GM15510 (cell line): ENCODE measurements around the gene PRKCE.

Experiments
- POLR2A ChIP-seq: IDR thresholded peaks from 3 replicates; pipeline ENCODE4 v1.6.1; 2011; ENCODE audit warnings: borderline replicate concordance; ENCODE audit not compliant: insufficient read length; ENCODE audit errors: extremely low read depth

The PRKCE gene

DNA sequence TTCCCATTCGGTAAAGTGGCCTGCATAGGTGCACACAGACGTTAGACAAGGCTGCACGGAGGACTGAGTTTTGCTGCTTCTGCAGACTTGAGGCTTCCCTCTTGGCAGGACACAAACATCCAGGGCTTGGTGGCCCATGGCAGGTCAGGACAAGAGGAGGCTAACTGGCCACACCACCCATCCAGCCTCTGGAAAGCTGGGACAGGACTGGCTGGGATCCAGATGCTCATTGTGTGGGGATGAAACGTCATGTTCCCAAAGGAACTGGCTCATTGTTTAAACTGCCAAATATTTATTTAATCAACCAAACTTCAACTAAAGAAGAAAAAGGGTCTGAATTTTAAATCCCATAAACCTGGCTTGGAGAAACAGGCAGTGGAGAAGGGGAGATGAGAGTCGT is 406.7 kb downstream of the PRKCE start:
- no peak for TF ChIP-seq POLR2A

DNA sequence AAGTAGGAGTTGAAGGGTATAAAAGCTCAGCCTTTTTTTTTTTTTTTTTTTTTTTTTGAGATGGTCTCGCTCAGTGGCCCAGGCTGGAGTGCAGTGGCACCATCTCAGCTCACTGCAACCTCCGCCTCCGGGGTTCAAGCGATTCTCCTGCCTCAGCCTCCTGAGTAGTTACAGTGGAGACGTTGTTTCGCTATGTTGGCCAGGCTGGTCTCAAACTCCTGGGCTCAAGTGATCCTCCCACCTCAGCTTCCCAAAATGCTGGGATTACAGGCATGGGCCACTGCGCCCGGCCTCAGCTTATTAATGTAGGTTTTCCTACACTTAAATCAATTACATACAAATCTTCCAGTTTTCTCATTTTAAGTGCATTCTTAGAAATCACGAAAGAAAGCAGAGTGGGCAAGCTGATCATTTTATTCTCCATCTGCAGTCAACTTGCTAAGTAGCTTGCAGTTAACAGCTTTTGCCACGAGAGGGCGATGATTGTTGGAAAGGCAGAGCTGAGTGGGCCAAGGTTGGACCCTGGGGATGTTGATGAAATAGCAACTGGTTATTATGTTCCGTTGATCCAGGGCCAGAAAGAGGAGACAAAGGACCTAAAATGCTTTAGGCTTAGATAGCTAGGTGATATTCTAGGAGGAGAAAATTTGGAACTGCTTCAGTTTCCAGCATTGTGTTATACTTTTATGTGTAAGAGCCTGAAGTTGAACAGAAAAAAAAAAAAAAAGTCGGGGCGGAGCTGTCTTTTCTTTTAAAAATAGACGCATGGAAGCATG is 411.4 kb downstream of the PRKCE start:
- no peak for TF ChIP-seq POLR2A

DNA sequence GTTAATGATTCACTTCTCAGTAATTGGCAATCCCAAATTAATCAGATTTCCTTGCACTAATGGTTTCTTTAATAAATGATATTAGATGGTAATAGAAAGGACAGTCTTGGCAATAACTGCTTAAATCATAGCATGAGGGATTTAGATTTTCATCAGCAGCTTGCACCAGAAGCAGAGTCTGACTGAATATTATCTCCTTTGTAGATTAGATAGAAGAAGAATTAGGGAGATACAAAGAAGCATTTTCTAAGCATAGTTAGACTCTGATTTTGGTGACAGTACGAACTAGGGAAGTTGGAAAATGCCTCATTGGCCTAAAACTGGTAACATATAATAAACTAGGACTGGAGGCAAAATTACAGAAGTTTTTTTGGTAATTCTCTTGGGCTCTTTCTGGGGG is 412.9 kb downstream of the PRKCE start:
- no peak for TF ChIP-seq POLR2A

DNA sequence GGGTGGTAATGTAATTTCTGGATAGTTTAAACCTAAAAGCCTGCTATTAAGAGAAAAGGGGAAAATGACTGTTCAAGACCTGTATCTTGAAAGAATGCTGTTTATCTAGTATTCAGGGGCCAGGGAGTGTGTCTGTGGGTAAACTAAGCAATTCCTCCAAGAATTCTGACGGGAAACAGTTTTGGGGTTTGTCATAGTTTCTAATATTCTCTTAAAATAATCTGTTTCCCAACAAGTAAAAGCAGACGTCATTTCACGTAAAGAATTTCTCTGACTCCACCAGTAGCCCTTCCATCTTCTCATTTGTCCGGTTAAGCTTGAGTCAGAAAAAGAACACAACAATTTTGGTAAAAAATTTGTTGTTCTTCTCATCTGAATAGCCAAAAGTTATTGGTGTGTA is 413.7 kb downstream of the PRKCE start:
- TF ChIP-seq POLR2A, result no peak

DNA sequence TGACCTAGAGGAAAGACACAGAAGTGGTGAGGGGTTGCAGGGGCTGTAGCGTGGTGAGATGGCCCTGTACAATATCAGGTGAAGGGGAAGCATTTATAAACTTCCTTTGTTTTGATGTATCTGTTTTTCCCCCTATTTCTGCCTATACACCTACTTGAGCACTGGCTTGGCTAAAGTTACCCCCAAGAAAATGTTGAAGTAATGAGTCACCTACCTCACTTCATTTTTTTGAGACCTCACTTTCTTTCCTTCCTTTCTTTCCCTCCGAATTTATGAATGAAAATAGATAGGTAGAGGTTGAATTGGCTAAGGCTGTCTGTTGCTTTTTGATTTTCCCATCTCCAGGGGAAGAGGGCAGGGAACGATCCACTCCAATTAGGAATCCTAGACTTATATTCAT is 414.6 kb downstream of the PRKCE start:
- TF ChIP-seq POLR2A, result no peak

DNA sequence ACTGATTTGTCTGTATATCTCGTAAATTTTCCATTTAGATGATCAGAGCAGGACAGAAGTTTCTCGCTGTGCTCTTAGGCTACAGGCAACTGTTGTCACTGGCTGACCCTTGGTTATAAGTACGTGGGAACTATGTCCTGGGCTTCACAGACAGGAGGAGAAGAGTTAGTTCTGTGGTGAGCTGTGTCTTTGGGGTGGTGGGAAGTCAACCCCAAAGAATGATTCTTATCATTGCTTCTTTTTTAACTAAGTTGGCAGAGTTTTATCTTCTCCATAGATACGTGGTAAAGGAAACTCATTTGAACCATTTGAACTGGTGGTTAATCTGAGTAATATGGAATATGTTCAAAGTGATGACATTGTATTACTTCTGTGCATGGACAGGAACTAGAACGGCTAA is 415.1 kb downstream of the PRKCE start:
- TF ChIP-seq POLR2A, result no peak

DNA sequence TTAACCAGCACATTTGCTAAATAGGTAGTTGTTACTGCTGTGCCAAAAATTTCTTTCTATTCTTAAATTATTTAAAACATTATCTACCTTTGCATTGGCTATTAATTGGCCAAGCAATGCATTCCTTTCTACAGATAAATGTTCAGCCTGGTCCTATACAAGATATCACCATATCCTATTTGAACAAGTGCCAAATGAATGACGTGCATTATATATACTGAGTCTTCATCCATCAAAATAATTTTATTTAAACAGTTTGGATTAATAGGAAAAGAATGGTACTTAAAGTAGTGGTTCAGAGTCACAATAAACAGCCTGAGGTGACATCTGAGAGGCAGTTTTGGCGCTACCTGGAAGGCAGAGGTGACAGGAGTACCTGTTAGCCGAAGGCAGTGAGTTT is 415.6 kb downstream of the PRKCE start:
- TF ChIP-seq POLR2A, result no peak

DNA sequence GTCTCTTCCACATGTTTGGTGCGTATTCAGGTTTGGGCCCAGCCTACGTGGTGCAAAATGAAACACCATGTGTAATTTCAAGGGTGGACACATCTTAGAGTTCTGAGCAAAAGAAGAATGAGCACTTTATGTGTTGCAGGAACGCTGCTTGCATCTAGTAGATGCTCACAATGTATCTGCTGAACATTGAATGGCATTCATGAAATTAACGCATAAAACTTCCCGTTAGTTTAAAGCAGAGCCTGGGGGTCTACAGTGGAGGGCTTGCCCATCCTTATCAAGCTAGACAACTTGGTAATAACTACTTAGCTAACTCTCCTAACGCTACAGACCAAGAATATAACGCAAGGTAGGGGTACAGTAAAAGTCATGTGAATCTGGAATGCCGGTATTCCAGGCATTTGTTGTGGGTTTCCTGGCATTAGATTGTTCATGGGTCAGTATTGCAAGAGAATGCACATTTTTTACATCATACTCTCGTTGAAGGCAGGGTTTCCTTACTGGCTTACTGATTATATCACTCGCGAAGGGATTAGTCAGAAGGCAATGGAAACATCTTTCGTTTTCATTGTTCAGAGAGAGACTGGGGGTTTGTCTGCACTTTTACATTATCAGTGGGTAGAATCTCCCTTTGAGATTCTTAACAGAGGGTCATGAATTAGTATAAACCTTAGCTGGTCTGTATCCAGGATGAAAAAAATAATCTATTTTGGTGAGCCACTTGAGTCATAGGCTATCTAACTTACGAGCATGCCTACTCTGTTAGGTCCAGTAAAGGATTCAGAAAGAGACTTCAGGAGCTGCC is 416.2 kb downstream of the PRKCE start:
- TF ChIP-seq POLR2A, result no peak

DNA sequence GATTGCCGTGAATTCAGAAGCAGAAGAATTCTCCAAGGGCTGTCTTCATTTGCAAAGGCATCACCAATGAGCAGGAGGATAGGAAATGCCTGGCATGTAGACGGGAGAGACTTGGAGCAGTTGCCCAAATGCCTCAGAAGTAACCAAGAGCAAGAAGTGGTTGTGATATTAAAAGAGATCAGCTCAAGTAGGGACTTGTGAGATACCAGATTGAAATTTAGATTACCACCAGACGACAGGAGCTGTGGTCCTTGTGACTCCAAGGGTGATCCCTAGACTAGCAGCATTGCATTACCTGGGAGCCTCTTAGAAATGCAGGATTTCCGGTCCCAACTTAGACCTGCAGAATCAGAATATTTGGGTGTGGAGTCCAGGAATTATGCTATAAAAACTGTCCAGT is 417.2 kb downstream of the PRKCE start:
- no peak for TF ChIP-seq POLR2A

DNA sequence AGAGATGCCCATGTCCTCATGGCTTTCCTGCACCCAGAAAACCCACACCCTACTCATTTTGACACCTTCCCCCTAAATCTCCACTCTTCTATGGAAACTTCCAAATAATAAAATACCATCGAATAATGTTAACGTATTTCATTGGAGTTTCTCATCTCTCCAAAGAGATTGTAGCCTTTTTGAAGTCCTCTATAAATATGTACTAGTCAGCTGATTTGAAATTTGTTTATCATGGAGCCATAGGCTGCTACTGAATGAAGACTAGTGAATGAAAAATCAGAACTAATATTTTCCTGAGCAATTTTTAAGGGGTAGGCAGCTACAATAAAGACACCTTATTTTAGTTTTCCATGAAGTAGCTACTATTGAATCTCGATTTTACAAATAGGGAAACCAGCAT is 419.6 kb downstream of the PRKCE start:
- TF ChIP-seq POLR2A, result no peak

DNA sequence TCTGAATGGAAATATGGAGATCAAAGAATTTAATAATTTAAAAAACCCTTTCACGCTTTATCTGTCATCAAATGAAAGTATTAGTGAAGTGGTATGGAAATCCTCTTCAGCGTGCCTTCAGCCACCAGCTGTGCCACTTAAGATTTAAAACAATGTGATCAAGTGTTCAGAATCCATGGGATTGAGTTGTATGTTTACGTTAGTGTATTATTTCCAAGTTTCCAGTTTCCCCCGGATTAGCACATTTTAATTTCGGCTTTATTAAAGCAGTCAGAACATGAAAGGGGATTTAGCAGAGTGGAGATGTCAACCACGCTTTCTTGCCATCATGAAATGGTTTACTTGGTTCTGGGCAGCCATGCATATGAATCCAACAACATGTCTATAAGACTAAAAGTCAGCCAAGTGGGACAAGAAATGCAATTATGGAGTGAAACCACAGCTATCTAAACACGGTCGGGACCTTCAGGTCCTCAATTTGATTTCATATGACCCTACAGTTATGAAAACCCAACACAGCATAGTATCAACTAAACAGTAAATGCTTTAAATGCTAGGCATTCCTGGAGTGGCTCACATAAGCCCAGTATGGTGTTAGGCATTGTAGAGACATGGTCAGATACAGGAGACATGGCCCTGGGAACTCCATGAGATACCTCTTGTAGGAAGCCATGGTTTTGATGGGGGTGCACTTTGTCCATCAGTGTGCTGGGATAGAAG is 420.8 kb downstream of the PRKCE start:
- no peak for TF ChIP-seq POLR2A

DNA sequence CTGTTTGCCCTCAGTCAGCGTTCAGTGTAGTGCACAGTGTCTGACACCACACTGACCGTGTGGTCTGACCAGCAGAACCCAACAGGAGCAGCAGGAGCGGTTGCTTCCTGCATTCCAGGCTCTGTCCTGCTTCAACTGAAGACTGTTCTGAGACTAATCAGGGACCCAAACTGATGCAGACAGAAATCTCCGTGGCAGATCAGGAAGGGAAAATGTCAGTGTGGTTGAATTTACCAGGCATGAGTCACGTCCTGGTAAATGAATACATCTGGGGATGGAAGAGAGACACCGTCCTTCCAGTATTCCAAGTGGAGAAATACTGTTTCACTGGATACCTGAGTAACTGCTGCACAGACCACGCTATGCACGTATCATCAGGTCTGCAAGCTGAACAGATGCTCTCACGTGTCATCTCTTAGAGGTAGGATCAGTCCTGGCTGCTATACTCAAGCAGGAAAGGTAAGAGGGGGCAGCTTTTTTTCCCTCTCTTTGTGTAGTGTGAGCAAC is 422.1 kb downstream of the PRKCE start:
- TF ChIP-seq POLR2A, result no peak

DNA sequence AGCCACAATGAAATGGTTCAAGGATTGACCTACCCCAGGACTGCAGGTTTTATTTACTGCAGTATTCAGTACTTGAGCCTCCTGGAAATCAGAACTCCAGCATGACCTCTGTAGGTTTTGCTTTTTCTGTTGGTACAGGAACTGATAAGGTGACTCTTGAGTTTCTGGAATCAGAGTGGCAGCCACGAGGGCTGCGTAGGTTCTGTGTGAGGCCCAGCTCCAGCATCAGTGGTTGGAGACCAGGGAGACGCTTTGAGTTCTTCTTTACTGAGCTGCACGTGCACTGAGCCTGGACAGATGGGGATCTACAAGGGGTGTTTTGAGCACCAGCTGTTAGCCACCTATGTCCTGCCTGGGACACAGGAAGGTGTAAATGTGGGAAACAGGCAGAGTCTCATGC is 423.0 kb downstream of the PRKCE start:
- TF ChIP-seq POLR2A, result no peak

DNA sequence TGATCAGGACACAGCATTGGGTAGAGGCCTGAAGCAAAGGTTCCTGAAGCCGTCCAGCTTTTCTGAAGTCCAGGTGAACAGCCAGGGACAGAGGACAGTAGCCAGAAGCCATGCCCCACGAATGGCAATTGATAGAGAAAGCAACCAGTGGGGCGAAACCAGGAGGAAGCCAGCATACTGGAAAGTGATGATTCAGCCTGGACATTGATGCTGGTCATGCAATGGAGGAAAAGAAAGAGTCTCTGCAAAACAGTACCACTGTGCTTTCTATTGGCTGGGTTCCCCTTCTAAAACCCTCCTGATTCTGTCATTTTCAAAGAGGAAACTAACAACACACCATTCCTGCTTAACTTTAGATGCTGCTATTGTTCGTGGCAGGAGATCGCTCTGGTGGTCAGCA is 424.4 kb downstream of the PRKCE start:
- TF ChIP-seq POLR2A, result no peak

DNA sequence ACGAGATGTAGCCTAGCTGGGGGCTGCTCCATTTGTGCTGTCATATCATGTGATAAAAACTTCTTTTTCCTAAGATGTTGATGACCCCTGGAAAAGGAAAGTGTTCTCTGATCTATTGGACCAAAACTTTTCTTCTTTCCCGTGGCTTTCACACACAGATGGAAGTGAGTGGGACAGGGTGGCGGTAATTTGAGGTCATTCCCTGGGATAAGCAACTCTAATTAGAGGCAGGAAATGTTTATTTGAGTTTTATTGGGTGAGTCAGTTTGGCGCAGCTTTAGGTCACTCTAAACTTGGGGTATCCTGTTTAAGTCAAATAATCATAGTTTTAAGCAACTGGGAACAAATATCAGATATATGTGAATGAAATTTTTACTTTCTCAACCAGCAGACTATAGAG is 424.8 kb downstream of the PRKCE start:
- no peak for TF ChIP-seq POLR2A
